CD4-positive, alpha-beta T cell (primary cell): Measurements from ENCODE around the gene FMN1. TPM values are rescaled to one million over a fixed set of nuclear protein-coding genes. Genes with fewer than 3 reads are reported as not detected.

Experiments used
- ATAC-seq: fragments of 200-7000 bp; cut with Tn5 transposase; one replicate; pipeline ENCODE4 v1.10.0; 2022; ENCODE audit warnings: mild to moderate bottlenecking; ENCODE audit not compliant: poor library complexity
- CTCF ChIA-PET: fragments of 350-600 bp; sonication (Branson Sonifier 250); formaldehyde crosslinking; loops from one replicate; lab custom pipeline; 2021; ENCODE audit warnings: antibody characterized with exemption, inconsistent platforms; lab: Charles Lee
- POLR2A ChIA-PET: fragments of 350-600 bp; sonication (Branson Sonifier 250); formaldehyde crosslinking; loops from one replicate; lab custom pipeline; 2021; ENCODE audit warnings: antibody characterized with exemption, inconsistent platforms; lab: Charles Lee
- DNase-seq, 14 experiments: peaks; one replicate each; pipeline ENCODE4 v3.0.0-alpha.2; 2013 to 2020; ENCODE audit warnings: mixed read lengths in 2 of 14
- H3K27ac ChIP-seq, 2 donors: one replicate each; pipeline versions ENCODE4 v1.5.1 to v1.7.0; 2013; ENCODE audit warnings: low read length in 2 of 2, low read depth in 1 of 2, mild to moderate bottlenecking in 1 of 2
- H3K27me3 ChIP-seq, 2 experiments: 1 replicate in 1 of 2; 2 replicates in 1 of 2; pipeline versions ENCODE4 v1.6.1 to v1.7.0; 2013; ENCODE audit warnings: low read length in 2 of 2, control low read depth in 1 of 2, mild to moderate bottlenecking in 1 of 2, moderate library complexity in 1 of 2; ENCODE audit not compliant: insufficient read depth in 2 of 2, control insufficient read depth in 1 of 2
- H3K36me3 ChIP-seq: one replicate; pipeline ENCODE4 v1.6.1; 2013; ENCODE audit warnings: low read length, control low read depth; ENCODE audit not compliant: insufficient read depth
- H3K4me1 ChIP-seq: one replicate; pipeline ENCODE4 v1.6.1; 2013; ENCODE audit warnings: low read length, control low read depth; ENCODE audit not compliant: insufficient read depth
- H3K4me3 ChIP-seq: one replicate; pipeline ENCODE4 v1.5.1; 2013; ENCODE audit warnings: mild to moderate bottlenecking, low read length, moderate library complexity
- H3K9me3 ChIP-seq, 2 experiments: 1 replicate in 1 of 2; 2 replicates in 1 of 2; pipeline versions ENCODE4 v1.6.1 to v1.7.0; 2013; ENCODE audit warnings: low read length in 2 of 2, mild to moderate bottlenecking in 2 of 2, control low read depth in 1 of 2, moderate library complexity in 1 of 2; ENCODE audit not compliant: control insufficient read depth in 1 of 2, insufficient read depth in 1 of 2
- H3K27ac Mint-ChIP-seq: one replicate; pipeline ENCODE4 v1.8.0; 2020; ENCODE audit warnings: mixed read lengths
- H3K27me3 Mint-ChIP-seq: one replicate; pipeline ENCODE4 v1.8.0; 2021; ENCODE audit warnings: mixed read lengths
- H3K36me3 Mint-ChIP-seq: one replicate; pipeline ENCODE4 v1.8.0; 2021; ENCODE audit warnings: low read depth, mixed read lengths
- H3K4me1 Mint-ChIP-seq: one replicate; pipeline ENCODE4 v1.8.0; 2021; ENCODE audit warnings: low read depth, mixed read lengths
- H3K4me3 Mint-ChIP-seq: one replicate; pipeline ENCODE4 v1.8.0; 2020; ENCODE audit warnings: mild to moderate bottlenecking, mixed read lengths
- H3K9me3 Mint-ChIP-seq: one replicate; pipeline ENCODE4 v1.8.0; 2020; ENCODE audit warnings: mixed read lengths
- intact Hi-C, 2 experiments: fragments of 100-400 bp; cut with DNase I in 1 of 2; cut with micrococcal nuclease in 1 of 2; formaldehyde crosslinking; loops; one replicate each; pipeline versions ENCODE4 v1.15.1 to v1.9.0; 2023 to 2025; cut with DNase I, micrococcal nuclease
- total RNA-seq, 174 experiments: library from RNA in 2 of 174; stranded (reverse) in 2 of 174; gene quantifications; one replicate each; pipeline ENCODE4 v1.2.3 and lab custom pipeline; 2021 to 2026
- TF ChIP-seq, protein P1 (sequence below): fragments of 200-600 bp; IDR thresholded peaks from one replicate; pipeline ENCODE4 v1.8.0; 2022; ENCODE audit warnings: antibody characterized with exemption, mild to moderate bottlenecking

Gene FMN1
- total RNA-seq, 2 experiments from 2014 or later, result 0.39 to 0.55 TPM

DNA sequence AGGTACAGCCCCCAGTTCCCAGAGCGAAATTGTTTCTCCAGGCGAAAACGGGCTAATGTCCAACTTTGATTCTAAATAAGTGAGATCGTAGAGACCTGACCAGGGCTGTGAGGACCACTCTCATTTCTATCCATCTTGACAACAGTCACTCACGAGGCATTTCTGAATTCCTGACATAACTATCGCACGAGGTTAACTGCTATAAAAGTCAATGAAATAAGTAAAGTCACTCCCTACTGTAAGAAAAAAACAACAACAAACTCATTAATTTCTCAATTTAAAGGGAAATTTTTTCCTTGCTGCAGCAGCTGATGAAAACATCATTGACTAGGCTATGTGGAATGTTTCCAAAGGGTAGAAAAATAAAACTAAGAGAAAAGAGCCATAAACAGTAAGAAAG is 407.6 kb downstream of the FMN1 start:
- POLR2A ChIA-PET, result no interaction called here

GRCh38 chr15:32784581-32784980 is 409.9 kb downstream of the FMN1 start:
- TF ChIP-seq, protein P1, sequence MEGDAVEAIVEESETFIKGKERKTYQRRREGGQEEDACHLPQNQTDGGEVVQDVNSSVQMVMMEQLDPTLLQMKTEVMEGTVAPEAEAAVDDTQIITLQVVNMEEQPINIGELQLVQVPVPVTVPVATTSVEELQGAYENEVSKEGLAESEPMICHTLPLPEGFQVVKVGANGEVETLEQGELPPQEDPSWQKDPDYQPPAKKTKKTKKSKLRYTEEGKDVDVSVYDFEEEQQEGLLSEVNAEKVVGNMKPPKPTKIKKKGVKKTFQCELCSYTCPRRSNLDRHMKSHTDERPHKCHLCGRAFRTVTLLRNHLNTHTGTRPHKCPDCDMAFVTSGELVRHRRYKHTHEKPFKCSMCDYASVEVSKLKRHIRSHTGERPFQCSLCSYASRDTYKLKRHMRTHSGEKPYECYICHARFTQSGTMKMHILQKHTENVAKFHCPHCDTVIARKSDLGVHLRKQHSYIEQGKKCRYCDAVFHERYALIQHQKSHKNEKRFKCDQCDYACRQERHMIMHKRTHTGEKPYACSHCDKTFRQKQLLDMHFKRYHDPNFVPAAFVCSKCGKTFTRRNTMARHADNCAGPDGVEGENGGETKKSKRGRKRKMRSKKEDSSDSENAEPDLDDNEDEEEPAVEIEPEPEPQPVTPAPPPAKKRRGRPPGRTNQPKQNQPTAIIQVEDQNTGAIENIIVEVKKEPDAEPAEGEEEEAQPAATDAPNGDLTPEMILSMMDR, result no peak
- Histone ChIP-seq H3K9me3 (peaks cover 0 to 5% of the 10 kb centered on the region in 2 experiments), H3K36me3 (no peaks in the 10 kb centered on the region), H3K4me1 (no peaks in the 10 kb centered on the region), H3K27ac (no peak overlapping the region), H3K27me3 (no peaks in the 10 kb centered on the region), H3K4me3 (no peak overlapping the region)
- CTCF ChIA-PET, result no interaction called here
- intact Hi-C loops, result no loop called here
- Mint-ChIP-seq H3K36me3 (no peaks in the 10 kb centered on the region), H3K27me3 (peaks cover 3% of the 10 kb centered on the region), H3K9me3 (no peaks in the 10 kb centered on the region), H3K27ac (no peak overlapping the region), H3K4me1 (no peaks in the 10 kb centered on the region), H3K4me3 (no peak overlapping the region)
- ATAC-seq (no peak), DNase-seq (no peak)
- POLR2A ChIA-PET, result no interaction called here

More for the DNA sequence above, 407.6 kb downstream of the FMN1 start:
- no peaks in the 10 kb centered on the region for H3K36me3 ChIP-seq
- H3K27me3 ChIP-seq, result no peaks in the 10 kb centered on the region
- intact Hi-C loops, result no loop called here
- no peaks in the 10 kb centered on the region for H3K4me1 ChIP-seq
- H3K4me3 ChIP-seq, result no peak overlapping the region
- peaks cover 3% of the 10 kb centered on the region for H3K27me3 Mint-ChIP-seq
- H3K4me3 Mint-ChIP-seq, result no peak overlapping the region
- H3K36me3 Mint-ChIP-seq, result no peaks in the 10 kb centered on the region
- CTCF ChIA-PET, result no interaction called here
- H3K9me3 ChIP-seq, result peaks cover 0 to 5% of the 10 kb centered on the region in 2 experiments
- ATAC-seq, result no peak
- H3K27ac ChIP-seq, result no peak overlapping the region
- no peak for DNase-seq
- H3K9me3 Mint-ChIP-seq, result no peaks in the 10 kb centered on the region
- TF ChIP-seq, protein P1, result no peak
- H3K27ac Mint-ChIP-seq, result no peak overlapping the region
- H3K4me1 Mint-ChIP-seq, result no peaks in the 10 kb centered on the region

DNA sequence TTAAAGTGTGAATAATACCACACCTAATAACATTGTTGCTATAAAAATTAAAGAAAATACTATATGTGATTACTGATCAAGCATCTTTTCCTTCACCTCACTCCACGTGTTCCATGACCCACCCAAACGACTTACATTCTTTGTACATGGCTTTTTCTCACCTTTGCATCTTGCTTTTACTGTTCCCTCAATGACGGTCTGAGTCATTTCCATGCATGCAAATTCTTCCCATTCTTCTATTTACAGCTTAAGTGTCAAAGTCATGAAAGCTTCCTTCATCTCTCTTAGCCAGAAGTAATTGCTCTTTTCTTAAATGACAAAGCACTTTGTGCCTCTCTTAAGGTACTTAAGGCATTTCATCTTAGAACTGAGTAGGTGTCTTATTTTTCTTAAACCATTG is 412.7 kb downstream of the FMN1 start:
- Mint-ChIP-seq H3K9me3 (peaks cover 3% of the 10 kb centered on the region), H3K36me3 (no peaks in the 10 kb centered on the region), H3K27ac (no peak overlapping the region), H3K4me3 (no peak overlapping the region), H3K27me3 (peaks cover 3% of the 10 kb centered on the region), H3K4me1 (no peaks in the 10 kb centered on the region)
- Histone ChIP-seq H3K4me3 (no peak overlapping the region), H3K27ac (no peak overlapping the region), H3K27me3 (no peaks in the 10 kb centered on the region), H3K9me3 (peaks cover 0 to 4% of the 10 kb centered on the region in 2 experiments), H3K36me3 (no peaks in the 10 kb centered on the region), H3K4me1 (no peaks in the 10 kb centered on the region)
- intact Hi-C loops, result no loop called here
- ATAC-seq, result no peak
- ChIA-PET POLR2A (no interaction called here), CTCF (no interaction called here)
- TF ChIP-seq, protein P1, result no peak
- no peak for DNase-seq
